Astrocyte (in vitro differentiated cells and primary cell): ENCODE measurements around the gene FBLIM1. TPM values are rescaled to one million over a fixed set of nuclear protein-coding genes. Genes with fewer than 3 reads are reported as not detected.

Experiments used
- DNase-seq: peaks from one replicate; pipeline ENCODE4 v3.0.0-alpha.2; 2010; ENCODE audit warnings: low read depth
- FAIRE-seq: peaks from 2 replicates; lab custom pipeline; 2011; peaks lifted over from hg19 to GRCh38; lab: Jason Lieb, UNC
- H2AFZ ChIP-seq: 2 replicates; pipeline ENCODE4 v1.6.0; 2012; ENCODE audit warnings: low read depth, low read length, inconsistent platforms
- H3K27ac ChIP-seq: 2 replicates; pipeline ENCODE4 v1.5.1; 2011; ENCODE audit warnings: low read depth, low read length, inconsistent platforms
- H3K27me3 ChIP-seq: 2 replicates; pipeline ENCODE4 v1.6.0; 2011; ENCODE audit warnings: low read length, inconsistent platforms; ENCODE audit not compliant: insufficient read depth
- H3K36me3 ChIP-seq: 2 replicates; pipeline ENCODE4 v1.5.1; 2011; ENCODE audit warnings: low read length, inconsistent platforms; ENCODE audit not compliant: insufficient read depth
- H3K4me1 ChIP-seq: 2 replicates; pipeline ENCODE4 v1.5.1; 2011; ENCODE audit warnings: low read length, inconsistent platforms; ENCODE audit not compliant: insufficient read depth
- H3K4me2 ChIP-seq: 2 replicates; pipeline ENCODE4 v1.6.0; 2012; ENCODE audit warnings: low read length, inconsistent platforms
- H3K4me3 ChIP-seq: 2 replicates; pipeline ENCODE4 v1.5.1; 2011; ENCODE audit warnings: low read depth, mild to moderate bottlenecking, low read length, inconsistent platforms; ENCODE audit not compliant: insufficient read depth
- H3K79me2 ChIP-seq: 2 replicates; pipeline ENCODE4 v1.6.0; 2012; ENCODE audit warnings: mild to moderate bottlenecking, low read length, inconsistent platforms; ENCODE audit not compliant: insufficient read depth
- H3K9ac ChIP-seq: 2 replicates; pipeline ENCODE4 v1.6.0; 2012; ENCODE audit warnings: mild to moderate bottlenecking, low read length, inconsistent platforms
- H3K9me3 ChIP-seq: 2 replicates; pipeline ENCODE4 v1.5.1; 2012; ENCODE audit warnings: low read depth, mild to moderate bottlenecking, low read length, inconsistent platforms; ENCODE audit not compliant: insufficient read depth
- H4K20me1 ChIP-seq: 2 replicates; pipeline ENCODE4 v1.6.0; 2012; ENCODE audit warnings: low read length, inconsistent platforms; ENCODE audit not compliant: insufficient read depth
- H3K27ac Mint-ChIP-seq: one replicate; pipeline ENCODE4 v1.8.0; 2021; ENCODE audit warnings: mild to moderate bottlenecking, mixed read lengths; ENCODE audit not compliant: unreplicated experiment
- H3K27me3 Mint-ChIP-seq: one replicate; pipeline ENCODE4 v1.8.0; 2021; ENCODE audit warnings: low read depth, mixed read lengths; ENCODE audit not compliant: unreplicated experiment
- H3K36me3 Mint-ChIP-seq: one replicate; pipeline ENCODE4 v1.8.0; 2021; ENCODE audit warnings: low read depth, mixed read lengths; ENCODE audit not compliant: unreplicated experiment
- H3K4me1 Mint-ChIP-seq: one replicate; pipeline ENCODE4 v1.8.0; 2021; ENCODE audit warnings: low read depth, mixed read lengths; ENCODE audit not compliant: unreplicated experiment
- H3K4me3 Mint-ChIP-seq: one replicate; pipeline ENCODE4 v1.8.0; 2021; ENCODE audit warnings: mild to moderate bottlenecking, moderate library complexity, mixed read lengths; ENCODE audit not compliant: unreplicated experiment
- H3K9me3 Mint-ChIP-seq: one replicate; pipeline ENCODE4 v1.8.0; 2021; ENCODE audit warnings: mild to moderate bottlenecking, mixed read lengths; ENCODE audit not compliant: unreplicated experiment
- EZH2 ChIP-seq: IDR thresholded peaks from 2 replicates; pipeline ENCODE4 v1.6.1; 2012; ENCODE audit warnings: mild to moderate bottlenecking, low read length, inconsistent platforms; ENCODE audit not compliant: insufficient read depth
- total RNA-seq: library from RNA; stranded (reverse); gene quantifications from 2 replicates; pipeline ENCODE4 v1.2.1, GENCODE V29; 2021
- TF ChIP-seq, protein P1 (sequence below): IDR thresholded peaks from 2 replicates; pipeline ENCODE4 v1.5.1; 2011; ENCODE audit warnings: low read depth, mild to moderate bottlenecking, inconsistent platforms, low read length, moderate library complexity; ENCODE audit not compliant: insufficient read depth

The FBLIM1 gene
- total RNA-seq, 1 donor from 2014 or later: 179 TPM

DNA sequence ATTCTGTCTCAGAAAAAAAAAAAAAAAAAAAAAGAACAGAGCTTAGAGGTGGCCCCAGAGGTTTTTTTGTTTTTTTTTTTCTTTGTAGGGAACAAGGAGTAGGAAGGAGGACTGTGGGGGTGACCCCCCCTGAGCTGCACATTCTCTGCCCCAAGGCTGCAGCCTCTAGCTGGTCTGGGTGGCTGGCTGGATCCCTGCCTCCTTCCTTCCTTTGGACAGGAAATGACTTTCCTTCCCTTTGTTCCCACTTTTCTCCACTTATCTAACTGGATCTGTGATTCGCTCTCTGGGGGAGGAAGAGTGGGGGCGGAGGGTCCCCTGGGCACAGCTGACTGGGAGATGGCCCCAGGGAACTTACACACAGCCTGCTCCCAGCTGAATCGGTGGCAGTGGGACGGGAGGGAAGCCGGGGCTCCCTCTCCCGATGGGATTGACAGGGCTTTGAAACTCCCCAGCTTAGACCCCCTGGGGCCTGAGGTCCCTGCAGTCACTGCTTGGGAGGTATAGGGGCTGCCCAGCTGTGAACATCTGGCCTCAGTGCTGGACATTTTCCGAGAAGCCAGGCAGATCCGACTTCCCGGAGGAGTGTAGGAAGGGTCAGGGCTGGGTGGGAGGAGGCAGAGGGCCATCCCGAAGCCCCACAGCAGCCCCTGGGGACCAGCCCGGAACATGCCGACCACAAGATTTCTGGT, 2.1 kb downstream of the FBLIM1 start:
- Mint-ChIP-seq H3K27ac (peak overlapping the region; percentile 66), H3K4me3 (peak overlapping the region; percentile 94), H3K4me1 (peaks cover 24% of the 10 kb centered on the region), H3K27me3 (no peaks in the 10 kb centered on the region), H3K36me3 (peaks cover 22% of the 10 kb centered on the region), H3K9me3 (no peaks in the 10 kb centered on the region)
- peak overlapping the region; percentile 92 for H3K4me2 ChIP-seq
- H4K20me1 ChIP-seq: peaks cover 49% of the 10 kb centered on the region
- FAIRE-seq (peak; percentile 54), DNase-seq (peak; percentile 75)
- peaks cover 62% of the 10 kb centered on the region for H3K79me2 ChIP-seq
- H3K27me3 ChIP-seq: no peaks in the 10 kb centered on the region
- H3K4me3 ChIP-seq: peak overlapping the region; percentile 79
- peaks cover 28% of the 10 kb centered on the region for H3K4me1 ChIP-seq
- TF ChIP-seq, protein P1, sequence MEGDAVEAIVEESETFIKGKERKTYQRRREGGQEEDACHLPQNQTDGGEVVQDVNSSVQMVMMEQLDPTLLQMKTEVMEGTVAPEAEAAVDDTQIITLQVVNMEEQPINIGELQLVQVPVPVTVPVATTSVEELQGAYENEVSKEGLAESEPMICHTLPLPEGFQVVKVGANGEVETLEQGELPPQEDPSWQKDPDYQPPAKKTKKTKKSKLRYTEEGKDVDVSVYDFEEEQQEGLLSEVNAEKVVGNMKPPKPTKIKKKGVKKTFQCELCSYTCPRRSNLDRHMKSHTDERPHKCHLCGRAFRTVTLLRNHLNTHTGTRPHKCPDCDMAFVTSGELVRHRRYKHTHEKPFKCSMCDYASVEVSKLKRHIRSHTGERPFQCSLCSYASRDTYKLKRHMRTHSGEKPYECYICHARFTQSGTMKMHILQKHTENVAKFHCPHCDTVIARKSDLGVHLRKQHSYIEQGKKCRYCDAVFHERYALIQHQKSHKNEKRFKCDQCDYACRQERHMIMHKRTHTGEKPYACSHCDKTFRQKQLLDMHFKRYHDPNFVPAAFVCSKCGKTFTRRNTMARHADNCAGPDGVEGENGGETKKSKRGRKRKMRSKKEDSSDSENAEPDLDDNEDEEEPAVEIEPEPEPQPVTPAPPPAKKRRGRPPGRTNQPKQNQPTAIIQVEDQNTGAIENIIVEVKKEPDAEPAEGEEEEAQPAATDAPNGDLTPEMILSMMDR: no peak
- TF ChIP-seq EZH2: no peak
- H3K36me3 ChIP-seq: peaks cover 5% of the 10 kb centered on the region
- H3K9ac ChIP-seq: peak overlapping the region; percentile 92
- no peak overlapping the region for H2AFZ ChIP-seq
- no peaks in the 10 kb centered on the region for H3K9me3 ChIP-seq
- peak overlapping the region; percentile 72 for H3K27ac ChIP-seq

GRCh38 chr1:15761366-15762128, 3.0 kb downstream of the FBLIM1 start:
- DNase-seq (no peak), FAIRE-seq (no peak)
- Mint-ChIP-seq H3K4me1 (peaks cover 30% of the 10 kb centered on the region), H3K36me3 (peaks cover 27% of the 10 kb centered on the region), H3K4me3 (peak overlapping the region; percentile 94), H3K27me3 (no peaks in the 10 kb centered on the region), H3K9me3 (no peaks in the 10 kb centered on the region), H3K27ac (peak overlapping the region; percentile 66)
- Histone ChIP-seq H3K36me3 (peaks cover 10% of the 10 kb centered on the region), H3K27ac (peak overlapping the region; percentile 72), H4K20me1 (peaks cover 57% of the 10 kb centered on the region), H3K4me1 (peaks cover 34% of the 10 kb centered on the region), H3K27me3 (no peaks in the 10 kb centered on the region), H2AFZ (no peak overlapping the region), H3K9ac (peak overlapping the region; percentile 92), H3K9me3 (no peaks in the 10 kb centered on the region), H3K79me2 (peaks cover 69% of the 10 kb centered on the region), H3K4me3 (peak overlapping the region; percentile 79), H3K4me2 (peak overlapping the region; percentile 92)
- TF ChIP-seq, protein P1: no peak
- TF ChIP-seq EZH2: no peak
